ENCODE results near the gene GOLIM4. TPM values are rescaled to one million over a fixed set of nuclear protein-coding genes. Genes with fewer than 3 reads are reported as not detected.

Gene GOLIM4
- total RNA-seq, 1 experiment from 2014 or later: 25.3 TPM

GRCh38 chr3:168124291-168124690 lies 28.6 kb upstream of the GOLIM4 start:
- no peak; the same call in 1 of the 2 replicates for ATAC-seq

GRCh38 chr3:168123201-168124176 lies 27.8 kb upstream of the GOLIM4 start:
- Histone ChIP-seq H3K9ac (ENCODE audit: low read length) (no peak overlapping the region), H3K27me3 (ENCODE audit: low read length) (no peaks in the 10 kb centered on the region), H3K79me2 (ENCODE audit: low read length) (no peaks in the 10 kb centered on the region), H4K20me1 (ENCODE audit: low read length) (no peaks in the 10 kb centered on the region), H2AFZ (ENCODE audit: low read length) (no peak overlapping the region), H3K36me3 (ENCODE audit: low read depth, low read length) (no peaks in the 10 kb centered on the region), H3K4me1 (ENCODE audit: insufficient read depth, low read length) (peaks cover 10% of the 10 kb centered on the region), H3K4me3 (ENCODE audit: low read length) (no peak overlapping the region), H3K9me3 (ENCODE audit: low read length) (no peaks in the 10 kb centered on the region), H3K27ac (ENCODE audit: low read length) (peak overlapping the region; percentile 25), H3K4me2 (ENCODE audit: low read length) (peak overlapping the region; percentile 8), H3K9me2 (replicated peaks; ENCODE audit: low read length) (no peaks in the 10 kb centered on the region), H3F3A (ENCODE audit: low read length, unreplicated experiment) (no peaks in the 10 kb centered on the region)
- ATAC-seq (peak; percentile 91), DNase-seq (peak; percentile 53)
- ChIA-PET CTCF (interaction anchor here (0.6 kb wide), 1 partner anchor 8 kb away, joined by 3 read pairs; no protein-coding TSS in a partner anchor), POLR2A (ENCODE audit: unreplicated experiment) (no interaction called here)
- no TSS peak for BruUV-seq (replicated peaks)
- intact Hi-C loops (cut with micrococcal nuclease): loop anchor here (1.0 to 2.0 kb wide), 3 partner anchors 27 to 77 kb away; no protein-coding TSS in a partner anchor
- TF ChIP-seq EZH2 (IDR thresholded peaks at IDR 0.05; ENCODE audit: low read length, unreplicated experiment) (no peak), EZH2phosphoT487 (IDR thresholded peaks at IDR 0.05; ENCODE audit: borderline replicate concordance, low read length) (no peak), CTCF (conservative IDR thresholded peaks at IDR 0.05; ENCODE audit: low read depth, low read length) (no peak)

More at GRCh38 chr3:168124291-168124690, 28.6 kb upstream of the GOLIM4 start:
- H4K20me1 ChIP-seq (ENCODE audit: low read length): no peaks in the 10 kb centered on the region
- H3K4me3 ChIP-seq (ENCODE audit: low read length): no peak overlapping the region
- H2AFZ ChIP-seq (ENCODE audit: low read length): no peak overlapping the region
- CTCF ChIA-PET: interaction anchor here (0.6 kb wide), 1 partner anchor 9 kb away, joined by 3 read pairs; no protein-coding TSS in a partner anchor
- no peak for DNase-seq
- H3F3A ChIP-seq (ENCODE audit: low read length, unreplicated experiment): no peaks in the 10 kb centered on the region
- no peaks in the 10 kb centered on the region for H3K79me2 ChIP-seq (ENCODE audit: low read length)
- TF ChIP-seq CTCF (conservative IDR thresholded peaks at IDR 0.05; ENCODE audit: low read depth, low read length) (no peak), EZH2phosphoT487 (IDR thresholded peaks at IDR 0.05; ENCODE audit: borderline replicate concordance, low read length) (no peak), EZH2 (IDR thresholded peaks at IDR 0.05; ENCODE audit: low read length, unreplicated experiment) (no peak)
- H3K9ac ChIP-seq (ENCODE audit: low read length): no peak overlapping the region
- H3K9me3 ChIP-seq (ENCODE audit: low read length): no peaks in the 10 kb centered on the region
- no peaks in the 10 kb centered on the region for H3K36me3 ChIP-seq (ENCODE audit: low read depth, low read length)
- POLR2A ChIA-PET (ENCODE audit: unreplicated experiment): no interaction called here
- peak overlapping the region; percentile 8; the same call in 1 of the 2 replicates for H3K4me2 ChIP-seq (ENCODE audit: low read length)
- H3K4me1 ChIP-seq (ENCODE audit: insufficient read depth, low read length): peaks cover 10% of the 10 kb centered on the region
- intact Hi-C loops (cut with micrococcal nuclease): loop anchor here (2.0 kb wide), 1 partner anchor 71 kb away; no protein-coding TSS in a partner anchor
- no peaks in the 10 kb centered on the region for H3K27me3 ChIP-seq (ENCODE audit: low read length)
- no peaks in the 10 kb centered on the region for H3K9me2 ChIP-seq (replicated peaks; ENCODE audit: low read length)
- BruUV-seq (replicated peaks): no TSS peak
- peak overlapping the region; percentile 25; the same call in 1 of the 2 replicates for H3K27ac ChIP-seq (ENCODE audit: low read length)
